Bone marrow (tissue), 2 donors: ENCODE results near the gene GAGE10.
"Not testable (repeated sequence)": the region's sequence is repeated elsewhere in the genome, so short reads cannot be mapped to it uniquely, and the experiment has no call there.

Experiments used
- DNase-seq, 2 donors: peaks; one replicate each; lab custom pipeline; 2025; lab: John Stamatoyannopoulos, UW

GAGE10 gene

DNA sequence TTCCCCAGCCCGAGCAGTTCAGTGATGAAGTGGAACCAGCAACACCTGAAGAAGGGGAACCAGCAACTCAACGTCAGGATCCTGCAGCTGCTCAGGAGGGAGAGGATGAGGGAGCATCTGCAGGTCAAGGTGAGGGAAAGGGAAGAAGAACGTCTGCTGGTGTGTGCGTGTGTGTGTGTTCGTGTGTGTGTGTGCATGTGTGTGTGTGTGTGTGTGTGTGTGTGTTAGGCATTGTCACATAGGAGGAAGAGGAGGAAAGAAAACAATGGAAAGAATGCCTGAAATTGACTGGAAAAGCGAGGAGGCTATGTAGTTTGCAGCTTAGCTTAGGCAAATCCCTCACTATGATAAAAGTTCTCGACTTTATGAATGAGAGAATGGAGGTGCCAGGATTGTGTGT lies 20.3 kb downstream of the GAGE10 start:
- DNase-seq: not testable (repeated sequence)

DNA sequence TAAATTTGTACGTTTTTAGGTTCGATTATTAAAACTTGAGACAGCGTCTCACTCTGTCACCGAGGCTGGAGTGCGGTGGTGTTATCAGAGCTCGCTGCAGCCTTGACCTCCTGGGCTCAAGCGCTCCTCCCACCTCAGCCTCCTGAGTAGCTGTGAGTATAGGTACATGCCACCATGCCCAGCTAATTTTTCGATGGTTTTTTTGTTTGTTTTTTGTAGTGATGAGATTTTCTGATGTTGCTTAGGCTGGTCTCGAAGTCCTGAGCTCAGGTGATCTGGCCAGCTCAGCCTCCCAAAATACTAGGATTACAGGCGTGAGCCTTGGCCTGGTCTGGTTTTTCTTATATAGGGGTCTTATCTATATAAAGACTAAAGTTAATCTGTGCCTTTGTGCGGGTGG lies 27.0 kb downstream of the GAGE10 start:
- not testable (repeated sequence) for DNase-seq

DNA sequence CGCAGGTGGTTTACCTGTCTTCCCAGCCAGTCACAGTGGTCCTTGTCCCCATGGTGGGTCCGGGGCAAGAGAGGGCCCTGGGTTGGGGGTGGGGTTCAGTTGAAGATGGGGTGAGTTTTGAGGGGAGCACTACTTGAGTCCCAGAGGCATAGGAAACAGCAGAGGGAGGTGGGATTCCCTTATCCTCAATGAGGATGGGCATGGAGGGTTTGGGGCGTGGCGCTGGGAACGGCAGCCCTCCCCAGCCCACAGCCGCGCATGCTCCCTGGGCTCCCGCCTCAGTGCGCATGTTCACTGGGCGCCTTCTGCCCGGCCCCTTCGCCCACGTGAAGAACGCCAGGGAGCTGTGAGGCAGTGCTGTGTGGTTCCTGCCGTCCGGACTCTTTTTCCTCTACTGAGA lies 27.8 kb downstream of the GAGE10 start, which contains the start of gene GAGE13:
Gene GAGE13 (plus strand): TSS at position 301 of the 400 bp plus-strand sequence. CDS start 1,156 bp downstream, outside the sequence.
- DNase-seq: not testable (repeated sequence)

DNA sequence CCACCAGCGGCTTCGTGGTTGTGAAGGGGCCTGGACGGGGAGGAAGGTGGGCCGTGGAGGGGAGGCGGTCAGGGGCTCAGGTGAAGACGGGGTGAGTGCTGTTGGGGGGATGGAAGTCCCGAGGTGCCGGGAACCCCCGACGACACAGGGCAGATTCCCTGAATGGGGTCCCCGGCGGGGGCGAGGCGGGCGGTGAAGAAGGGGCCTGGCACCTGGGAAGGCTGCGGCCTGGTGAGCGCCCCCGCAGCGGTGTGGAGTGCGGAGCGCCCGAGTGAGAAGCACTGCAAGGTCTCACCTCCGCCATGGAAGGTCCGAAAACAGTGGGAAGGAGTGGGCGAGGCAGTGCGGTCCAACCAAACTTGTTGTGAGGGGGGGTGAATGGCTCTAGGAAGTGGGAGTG lies 28.4 kb downstream of the GAGE10 start:
- DNase-seq: not testable (repeated sequence)

DNA sequence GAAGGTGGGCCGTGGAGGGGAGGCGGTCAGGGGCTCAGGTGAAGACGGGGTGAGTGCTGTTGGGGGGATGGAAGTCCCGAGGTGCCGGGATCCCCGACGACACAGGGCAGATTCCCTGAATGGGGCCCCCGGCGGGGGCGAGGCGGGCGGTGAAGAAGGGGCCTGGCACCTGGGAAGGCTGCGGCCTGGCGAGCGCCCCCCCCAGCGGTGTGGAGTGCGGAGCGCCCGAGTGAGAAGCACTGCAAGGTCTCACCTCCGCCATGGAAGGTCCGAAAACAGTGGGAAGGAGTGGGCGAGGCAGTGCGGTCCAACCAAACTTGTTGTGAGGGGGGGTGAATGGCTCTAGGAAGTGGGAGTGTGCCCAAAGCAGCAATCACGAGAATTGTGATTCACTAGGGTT lies 38.0 kb downstream of the GAGE10 start:
- DNase-seq: not testable (repeated sequence)

DNA sequence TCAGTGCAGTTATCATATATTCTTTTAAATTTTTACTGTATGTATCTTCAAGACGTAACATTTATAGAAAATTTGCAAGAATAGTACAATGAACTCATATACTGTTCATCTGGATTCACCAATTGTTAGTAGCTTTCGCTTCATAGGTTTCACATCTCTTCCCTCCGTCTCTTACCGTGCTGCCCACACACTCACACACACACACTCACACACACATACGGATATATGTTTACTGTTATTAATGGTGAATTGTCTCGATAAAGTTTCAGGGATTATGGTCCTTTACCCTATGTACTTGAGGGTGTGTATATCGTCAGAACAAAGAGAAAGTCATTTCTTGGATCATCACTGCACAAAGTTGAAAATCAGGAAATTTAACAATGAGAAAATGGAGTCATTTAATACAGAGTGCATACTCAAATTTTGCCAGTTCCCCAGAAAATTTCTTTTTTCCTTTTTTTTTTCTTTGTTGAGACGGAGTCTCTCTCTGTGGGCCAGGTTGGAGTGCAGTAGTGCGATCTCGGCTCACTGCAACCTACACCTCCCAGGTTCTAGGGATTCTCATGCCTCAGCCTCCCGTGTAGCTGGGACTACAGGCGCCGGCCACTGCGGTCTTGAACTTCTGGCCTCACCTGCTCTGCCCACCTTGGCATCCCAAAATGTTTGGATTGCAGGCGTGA lies 41.2 kb downstream of the GAGE10 start:
- DNase-seq: not testable (repeated sequence)

DNA sequence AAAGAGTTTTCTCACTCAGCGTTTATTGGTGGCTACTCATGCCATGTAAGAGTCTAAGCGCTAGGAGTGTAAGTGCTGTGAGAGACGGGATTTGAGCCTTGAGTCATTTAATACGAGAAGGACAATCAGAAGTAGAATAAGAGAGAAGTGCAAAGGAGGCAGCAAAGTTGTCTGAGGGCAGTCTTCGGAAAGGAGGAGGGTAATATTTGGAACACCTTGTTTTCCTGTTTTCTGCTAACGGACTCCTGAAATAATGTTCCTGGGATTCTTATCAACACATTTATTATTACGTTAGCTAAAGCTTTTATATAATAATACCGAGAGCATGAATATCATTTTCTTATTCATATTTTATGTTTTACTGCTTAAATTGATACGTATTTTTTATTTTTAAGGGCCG lies 42.0 kb downstream of the GAGE10 start:
- DNase-seq: not testable (repeated sequence)

DNA sequence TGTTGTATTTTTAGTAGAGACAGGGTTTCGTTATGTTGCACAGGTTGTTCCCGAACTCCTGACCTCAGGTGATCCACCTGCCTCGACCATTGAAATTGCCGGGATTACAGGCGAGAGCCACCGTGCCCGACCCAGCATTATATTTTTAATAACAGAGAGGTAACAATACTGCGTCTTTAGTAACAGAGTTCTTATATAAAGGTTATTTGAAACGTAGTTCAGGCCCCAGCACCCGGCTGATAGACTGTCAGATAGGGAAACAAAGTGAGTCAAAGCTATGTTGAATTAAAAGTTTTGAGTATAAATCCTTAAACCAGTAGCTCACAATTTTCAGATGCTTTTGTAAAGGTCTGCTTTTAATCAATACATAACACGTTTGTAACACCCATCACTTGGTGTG lies 42.7 kb downstream of the GAGE10 start:
- not testable (repeated sequence) for DNase-seq
